Left hindlimb (tissue), 1 donor: Measurements from ENCODE around the gene CALML3.
"Not testable (repeated sequence)": the region's sequence is repeated elsewhere in the genome, so short reads cannot be mapped to it uniquely, and the experiment has no call there.

Source experiments
- DNase-seq: peaks from one replicate; pipeline ENCODE4 v3.0.0-alpha.2; 2018

CALML3 gene

DNA sequence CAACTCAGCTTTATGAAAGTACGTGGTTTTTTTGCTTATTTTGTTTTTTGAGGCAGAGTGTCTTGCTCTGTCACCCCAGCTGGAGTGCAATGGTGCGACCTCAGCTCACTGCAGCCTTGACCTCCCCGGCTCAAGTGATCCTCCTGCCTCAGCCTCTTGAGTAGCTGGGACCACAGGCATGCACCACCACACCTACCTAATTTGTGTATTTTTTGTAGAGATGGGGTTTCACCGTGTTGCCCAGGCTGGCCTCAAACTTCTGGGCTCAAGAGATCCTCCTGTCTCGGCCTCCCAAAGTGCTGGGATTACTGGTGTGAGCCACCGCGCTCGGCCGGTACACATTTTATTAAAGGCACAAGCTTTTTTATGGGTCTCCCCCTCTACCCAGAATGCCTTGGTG lies 34.3 kb downstream of the CALML3 start:
- not testable (repeated sequence) for DNase-seq

DNA sequence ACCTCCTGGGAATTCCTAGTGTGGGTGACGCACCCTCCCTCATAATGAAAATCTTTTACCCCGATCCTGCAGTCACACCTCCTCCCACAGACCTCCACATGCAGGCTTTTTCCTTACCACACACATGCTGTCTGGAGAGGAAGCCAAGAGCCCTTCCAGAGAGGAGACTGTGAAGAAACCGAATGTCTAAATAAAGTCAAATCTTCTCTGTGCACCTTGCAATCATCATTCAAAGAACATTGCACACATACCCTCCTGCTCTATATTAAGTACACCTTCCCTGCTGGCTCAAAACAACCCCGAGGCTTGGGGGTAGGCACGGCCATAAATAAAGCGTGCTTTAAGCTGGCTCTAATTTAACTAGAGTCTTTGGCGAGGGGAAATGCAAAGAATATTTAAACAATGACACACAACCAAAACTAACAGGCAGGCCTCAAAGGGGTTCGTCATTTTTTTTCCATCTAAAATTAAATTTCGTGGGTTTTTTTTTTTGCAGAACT lies 34.9 kb downstream of the CALML3 start:
- DNase-seq, result no peak

DNA sequence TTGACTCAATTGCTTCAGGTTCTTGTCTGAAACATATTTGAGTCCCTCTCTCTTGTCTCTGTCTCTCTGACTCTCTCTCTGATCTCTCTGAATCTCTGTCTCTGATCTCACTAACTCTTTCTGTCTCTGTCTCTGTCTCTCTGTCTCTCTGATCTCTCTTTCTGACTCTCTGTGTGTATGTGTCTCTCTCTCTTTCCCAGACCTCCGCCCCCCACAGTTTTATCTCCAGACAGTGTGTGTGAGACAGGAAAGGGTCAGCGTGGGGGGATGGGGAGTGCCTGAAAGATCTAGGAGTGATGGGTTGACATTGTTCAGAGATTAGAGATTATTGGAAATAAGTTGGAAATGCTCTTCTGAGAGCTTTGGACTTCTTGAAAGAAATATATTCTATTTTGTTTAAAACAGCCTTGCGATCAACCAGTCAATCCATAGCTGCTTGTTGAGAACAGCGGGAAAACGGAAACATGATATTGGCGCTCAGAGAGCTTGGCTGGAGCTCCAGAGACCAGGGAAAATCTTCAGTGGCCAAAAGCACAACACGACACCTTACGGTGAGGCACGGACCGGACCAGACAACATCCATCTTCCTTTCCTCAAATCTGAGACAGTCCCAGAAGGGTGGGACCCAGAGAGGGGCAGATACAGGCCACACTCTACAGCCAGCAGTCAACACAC lies 35.5 kb downstream of the CALML3 start:
- no peak for DNase-seq

DNA sequence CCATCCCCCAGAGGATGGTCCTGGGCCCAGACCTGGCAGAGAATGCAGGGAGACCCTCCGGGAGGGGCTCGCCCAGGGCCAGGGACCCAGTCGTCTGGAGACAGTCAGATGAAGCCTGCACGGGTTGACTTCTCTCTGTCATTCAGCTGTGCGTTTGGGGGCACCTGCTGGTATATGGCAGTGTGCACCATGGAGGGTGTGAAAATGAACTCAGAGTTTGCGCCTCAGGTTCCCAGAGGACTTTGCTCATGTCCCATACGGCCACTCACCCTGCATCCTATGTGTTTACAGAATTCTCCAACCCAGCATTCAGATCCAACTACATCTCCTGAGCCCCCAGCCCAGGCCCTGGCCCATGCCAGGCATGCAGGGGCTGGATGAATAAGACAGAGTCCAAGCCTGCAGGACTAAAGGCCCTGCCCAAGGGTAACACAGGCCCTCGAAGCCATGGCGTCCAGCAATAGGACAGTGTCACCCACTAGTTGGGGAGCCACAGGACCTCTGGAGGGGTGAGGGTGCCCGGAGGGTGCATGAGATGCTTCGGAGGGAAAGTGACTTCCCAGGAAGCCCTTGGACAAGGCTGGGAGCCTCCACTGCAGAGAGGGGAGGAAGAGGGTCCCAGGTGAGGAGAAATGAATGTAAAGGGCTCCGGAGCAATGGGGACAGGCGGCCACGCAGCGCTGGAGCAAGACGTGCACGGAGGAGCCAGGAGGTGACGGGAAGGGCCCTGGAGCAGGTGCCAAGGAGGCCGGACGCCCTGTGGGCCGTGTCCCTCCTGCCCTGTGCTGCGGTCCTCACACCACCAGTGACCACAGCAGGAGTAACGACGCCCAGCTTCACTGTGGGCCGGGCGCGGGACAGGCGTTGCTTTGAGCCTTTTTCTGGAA lies 36.3 kb downstream of the CALML3 start:
- DNase-seq, result no peak

DNA sequence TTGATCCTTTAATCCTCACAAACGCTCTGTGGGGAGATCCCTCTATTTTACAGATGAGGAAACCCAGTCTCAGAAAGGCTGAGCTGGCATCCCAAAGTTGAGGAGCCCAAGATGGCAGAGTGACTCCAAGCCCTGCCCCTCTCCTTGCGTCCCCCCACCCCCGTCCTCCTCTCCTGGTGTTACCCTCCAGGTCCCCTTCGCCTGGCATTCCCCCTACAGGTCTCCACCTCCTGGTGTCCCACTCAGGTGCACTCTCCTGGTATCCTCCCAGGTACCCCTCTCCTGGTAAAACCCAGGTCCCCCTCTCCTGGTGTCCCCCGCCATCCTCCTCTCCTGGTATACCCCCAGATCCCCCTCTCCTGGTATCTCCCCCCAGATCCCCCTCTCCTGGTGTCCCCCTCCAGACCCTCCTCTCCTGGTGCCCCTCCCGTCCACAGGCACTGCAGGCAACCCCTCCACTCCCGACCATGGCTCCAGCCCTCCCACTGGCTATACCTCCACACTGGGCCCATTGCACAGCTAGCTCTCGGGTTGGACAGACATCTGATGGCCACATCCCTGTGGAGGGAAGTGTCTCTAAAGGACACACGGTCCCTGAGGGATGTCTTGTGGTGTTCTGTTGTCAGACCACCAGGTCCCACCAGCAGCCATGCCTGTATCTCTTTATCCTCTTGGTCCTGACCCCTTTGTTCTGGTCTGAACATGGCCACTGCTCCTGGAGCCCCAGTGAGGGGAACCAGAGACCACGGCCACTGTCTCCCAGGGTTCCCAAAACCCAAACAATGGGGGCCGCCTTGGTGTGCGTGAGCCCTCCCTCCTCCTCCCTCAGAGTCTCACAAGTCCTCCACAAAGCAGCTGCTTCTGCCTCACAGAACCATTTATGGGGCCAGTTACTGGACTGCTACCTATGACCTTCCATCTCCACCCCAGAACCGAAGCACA lies 37.2 kb downstream of the CALML3 start:
- no peak for DNase-seq

DNA sequence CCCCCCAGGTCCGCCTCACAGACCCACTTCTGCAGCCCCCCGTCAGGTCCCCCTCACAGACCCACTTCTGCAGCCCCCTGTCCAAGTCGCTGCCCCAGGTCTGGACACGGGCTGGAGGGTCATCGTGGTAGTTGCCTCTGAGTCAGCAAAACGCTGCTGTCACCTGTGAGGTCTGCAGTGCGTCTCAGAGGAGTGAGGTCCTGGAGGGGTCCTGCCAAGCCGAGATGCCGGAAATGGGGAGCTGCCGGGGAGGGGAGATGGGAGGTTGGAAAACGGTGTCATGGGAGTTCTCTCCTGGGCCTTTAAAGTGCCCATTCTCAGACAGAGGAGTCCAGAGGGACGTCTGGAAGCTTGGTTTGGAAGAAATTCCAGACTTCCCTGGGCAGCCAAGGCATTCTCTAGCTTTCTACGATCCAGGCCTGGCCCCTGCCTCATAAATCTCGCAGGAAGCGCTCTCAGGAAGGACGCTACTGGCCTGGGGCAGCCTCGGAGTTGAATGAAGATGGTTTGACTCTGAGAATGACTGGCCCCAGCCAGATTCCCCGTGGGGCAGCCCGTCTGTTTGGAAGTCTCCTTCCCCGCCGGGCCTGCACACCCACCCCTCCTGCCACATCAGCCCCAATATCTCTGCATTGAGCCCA lies 38.7 kb downstream of the CALML3 start:
- no peak for DNase-seq

DNA sequence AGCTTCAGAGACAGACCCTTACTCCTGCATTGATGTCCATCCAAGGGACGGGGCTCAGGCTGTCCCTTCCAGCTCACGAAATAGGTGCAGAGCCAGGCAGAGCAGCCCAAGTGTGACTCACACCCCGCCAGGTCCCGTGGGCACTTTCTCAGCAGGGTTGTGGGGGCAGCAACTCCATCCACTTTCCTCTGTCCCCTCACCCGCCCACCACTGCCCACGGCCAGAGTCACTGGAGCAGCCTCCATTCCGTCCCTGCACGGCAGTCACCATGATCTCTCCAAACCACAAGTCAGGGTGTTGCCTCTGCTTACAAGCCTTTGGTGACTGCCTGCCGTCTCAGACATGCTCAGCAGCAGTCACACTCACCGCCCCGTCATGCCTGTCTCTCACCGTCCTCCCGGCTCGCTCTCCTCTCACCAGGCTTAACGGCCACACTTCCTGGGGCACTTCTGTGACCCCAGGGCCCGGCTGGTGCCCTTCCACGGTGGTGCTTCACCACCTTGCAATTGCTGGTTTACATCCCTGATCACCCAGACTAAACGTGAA lies 39.3 kb downstream of the CALML3 start:
- no peak for DNase-seq

DNA sequence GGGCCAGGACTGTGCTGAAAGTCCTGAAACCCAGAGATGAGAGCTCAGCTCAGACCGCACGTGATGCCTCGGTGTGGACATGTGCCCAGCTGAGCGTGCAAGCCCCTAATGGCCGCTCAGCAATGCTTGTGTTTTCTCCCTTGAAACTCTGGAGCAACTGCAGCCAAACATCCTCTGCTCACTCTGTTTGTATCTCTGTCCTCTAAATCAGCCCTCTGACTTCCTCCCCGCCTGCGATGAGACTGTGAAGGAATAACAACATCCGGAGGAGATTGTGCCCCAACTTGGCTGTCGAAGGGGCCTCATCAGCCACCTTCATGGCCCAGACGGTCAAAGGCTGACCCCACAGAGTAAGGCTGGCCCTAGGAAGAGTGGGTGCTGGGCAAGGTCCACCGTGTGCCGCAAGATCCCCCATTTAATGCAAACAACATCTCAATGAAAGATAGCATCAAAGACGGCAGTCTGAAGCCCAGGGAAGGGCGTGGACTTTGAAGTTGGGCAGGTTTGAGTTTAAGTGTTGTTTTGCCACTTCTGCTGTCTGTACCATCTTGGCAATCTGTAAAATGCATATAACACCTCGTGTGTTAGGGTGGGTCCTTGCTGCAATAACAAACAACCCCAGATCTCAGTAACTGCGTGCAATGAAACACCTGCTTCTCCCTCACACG lies 39.9 kb downstream of the CALML3 start:
- no peak for DNase-seq

DNA sequence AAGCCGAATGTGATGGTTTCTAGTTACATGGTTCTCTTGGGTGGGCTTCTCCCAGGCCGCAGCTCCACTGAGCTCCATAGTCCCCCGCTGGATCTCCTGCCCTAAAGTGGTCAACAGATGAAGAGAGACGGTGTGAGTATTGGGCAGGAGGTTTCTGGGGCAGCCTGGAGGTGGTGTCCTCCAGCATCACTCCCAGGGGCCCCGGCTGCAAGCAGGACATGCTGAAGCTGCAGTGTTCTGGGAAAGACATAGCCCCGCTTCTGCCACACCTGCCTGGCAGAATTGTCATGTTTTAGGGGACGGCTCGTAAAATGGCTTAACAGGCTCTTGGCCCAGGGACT lies 40.4 kb downstream of the CALML3 start:
- DNase-seq, result peak; percentile 16

DNA sequence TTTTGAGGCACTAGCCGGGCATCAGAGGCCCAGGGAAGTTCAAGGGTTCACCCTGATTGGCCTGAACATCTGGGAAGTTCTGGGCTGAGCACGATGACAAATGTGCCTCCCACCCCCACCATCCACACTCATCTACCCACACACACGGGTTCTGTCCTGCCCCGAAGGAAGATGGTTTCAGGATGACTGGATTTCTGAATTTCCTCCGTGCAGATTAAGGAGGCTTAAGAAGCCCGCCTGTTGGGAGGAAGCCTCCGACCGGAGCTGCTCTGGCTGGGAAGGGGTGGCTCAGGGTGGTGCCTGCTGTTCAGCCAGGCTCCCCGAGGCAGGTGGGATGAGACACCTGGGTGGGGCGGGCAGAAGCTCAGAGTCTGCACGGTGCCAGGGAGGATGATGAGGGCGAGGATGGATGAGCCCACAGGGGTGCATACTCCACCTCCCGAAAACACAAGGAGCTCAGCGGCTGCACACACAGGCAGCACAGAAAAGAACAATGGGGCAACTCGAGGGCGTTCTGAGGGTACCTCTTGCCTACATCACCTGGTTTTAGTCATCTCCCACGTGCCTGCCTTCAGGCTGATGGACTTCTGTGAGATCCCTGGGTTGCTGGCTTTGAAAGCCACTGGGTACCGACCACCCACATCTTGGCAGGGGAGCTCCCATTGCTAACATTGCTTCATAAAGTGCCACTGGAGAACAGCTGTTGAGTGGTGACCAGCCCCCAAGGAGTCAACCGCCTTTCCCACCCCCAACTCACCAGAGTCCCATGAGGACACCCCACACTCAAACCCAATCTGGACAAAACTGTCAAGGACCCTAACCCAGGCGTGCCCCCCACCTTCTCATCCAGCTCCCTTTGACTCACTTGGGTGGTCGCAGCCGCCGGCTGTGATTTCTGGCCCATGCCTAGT lies 41.2 kb downstream of the CALML3 start:
- peak; percentile 31 for DNase-seq

DNA sequence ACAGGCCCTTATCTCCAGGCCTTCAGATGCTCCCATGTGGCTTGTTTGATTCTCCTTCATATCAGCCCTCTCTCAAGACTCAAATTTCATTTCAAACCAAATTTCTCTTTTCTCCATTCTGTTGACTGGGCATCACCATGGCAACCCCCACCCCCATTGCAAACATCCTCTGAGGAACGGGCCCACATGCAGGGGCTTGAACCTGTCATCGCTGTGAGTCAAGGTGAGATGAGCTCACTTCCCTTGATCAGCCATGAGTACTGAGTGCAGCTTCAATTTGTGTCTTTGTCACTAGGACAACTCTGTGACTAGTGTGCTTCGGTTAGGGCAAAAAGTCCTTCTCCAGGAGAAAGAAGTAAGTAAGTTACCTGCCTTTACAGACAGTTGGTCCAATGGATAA lies 41.9 kb downstream of the CALML3 start:
- no peak for DNase-seq

DNA sequence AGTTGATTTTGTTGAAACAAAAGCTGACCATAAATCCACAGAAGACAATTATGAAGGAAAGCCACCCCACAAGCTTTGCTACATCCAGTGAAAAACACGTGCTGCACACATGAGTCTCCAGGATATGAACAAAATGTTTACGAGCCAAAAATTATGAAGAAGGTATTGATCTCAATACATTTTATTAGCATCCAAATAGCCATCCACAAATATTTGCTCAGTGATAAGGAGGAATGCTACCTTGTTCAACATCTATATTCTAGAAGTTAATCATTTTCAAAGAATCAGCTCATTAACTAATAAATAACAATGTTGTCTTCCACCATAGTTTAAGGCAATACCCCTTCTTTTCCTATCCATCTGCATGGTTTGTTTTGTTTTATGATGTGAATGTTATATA lies 42.7 kb downstream of the CALML3 start:
- no peak for DNase-seq

DNA sequence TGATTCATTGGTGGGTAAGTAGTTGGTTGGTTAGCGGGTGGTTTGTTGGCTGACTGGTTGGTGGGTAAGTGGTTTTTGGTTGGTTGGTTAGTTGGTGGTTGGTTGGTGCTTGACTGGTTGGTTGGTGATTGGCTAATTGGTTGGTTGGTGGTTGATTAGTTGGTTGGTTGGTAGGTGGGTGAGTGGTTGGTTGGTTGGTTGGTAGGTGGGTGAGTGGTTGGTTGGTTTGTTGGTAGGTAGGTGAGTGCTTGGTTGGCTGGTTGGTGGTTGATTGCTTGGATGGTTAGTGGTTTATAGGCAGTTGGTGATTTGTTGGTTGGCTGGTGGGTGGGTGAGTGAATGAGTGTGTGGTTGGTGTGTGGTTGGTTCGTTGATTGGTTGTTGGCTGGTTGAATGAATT lies 44.2 kb downstream of the CALML3 start:
- peak; percentile 10 for DNase-seq

DNA sequence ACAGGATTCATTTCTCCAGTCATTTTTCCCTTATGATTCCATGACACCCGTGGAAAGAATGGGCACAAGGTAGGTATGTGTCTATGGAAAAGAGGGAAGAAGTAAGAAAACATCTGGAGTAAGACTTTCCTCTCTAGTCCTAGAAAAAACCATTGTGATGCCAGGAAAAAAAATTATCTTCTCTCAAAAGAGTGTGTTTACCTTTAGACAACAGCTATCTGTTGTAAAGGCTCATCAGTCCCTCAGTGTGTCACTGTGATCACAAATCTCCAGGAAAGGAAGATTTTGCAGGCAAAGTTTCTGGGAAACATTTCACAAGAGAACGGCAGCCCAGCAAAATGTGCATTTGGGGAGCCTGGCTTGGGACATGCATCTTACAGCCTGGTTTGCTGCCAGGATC lies 44.8 kb downstream of the CALML3 start:
- DNase-seq, result no peak

DNA sequence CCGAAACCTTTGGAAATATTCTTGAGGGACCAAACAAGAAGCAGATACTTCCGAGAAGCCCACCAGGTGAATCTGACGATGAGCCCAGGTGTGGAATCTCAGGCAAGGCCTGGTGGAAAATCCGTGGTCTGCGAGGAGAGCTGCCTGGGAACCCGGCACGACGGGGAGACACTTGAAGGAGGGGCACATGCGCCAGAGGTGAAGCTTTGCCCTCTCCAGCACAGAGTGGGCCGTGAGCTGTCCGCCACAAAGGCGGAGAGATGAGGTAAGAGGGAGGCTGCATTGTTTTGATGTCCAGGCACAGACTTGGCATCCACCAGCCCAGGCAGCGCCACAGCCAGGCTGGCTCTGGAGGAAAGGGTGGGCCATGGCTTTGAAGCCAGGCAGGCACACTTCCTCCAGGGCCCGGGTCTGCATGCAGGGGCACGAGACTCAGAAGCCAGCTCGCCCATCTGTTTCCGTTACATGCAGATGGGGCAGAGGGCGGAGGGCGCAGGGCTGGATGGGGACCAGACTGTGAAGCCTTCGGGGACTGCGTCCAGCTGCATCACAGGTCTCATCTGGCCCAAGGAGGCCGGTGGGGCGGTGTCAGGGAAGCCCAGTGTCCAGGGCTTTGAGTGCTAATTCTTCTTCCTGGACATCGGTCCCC lies 45.4 kb downstream of the CALML3 start:
- peak; percentile 23 for DNase-seq

DNA sequence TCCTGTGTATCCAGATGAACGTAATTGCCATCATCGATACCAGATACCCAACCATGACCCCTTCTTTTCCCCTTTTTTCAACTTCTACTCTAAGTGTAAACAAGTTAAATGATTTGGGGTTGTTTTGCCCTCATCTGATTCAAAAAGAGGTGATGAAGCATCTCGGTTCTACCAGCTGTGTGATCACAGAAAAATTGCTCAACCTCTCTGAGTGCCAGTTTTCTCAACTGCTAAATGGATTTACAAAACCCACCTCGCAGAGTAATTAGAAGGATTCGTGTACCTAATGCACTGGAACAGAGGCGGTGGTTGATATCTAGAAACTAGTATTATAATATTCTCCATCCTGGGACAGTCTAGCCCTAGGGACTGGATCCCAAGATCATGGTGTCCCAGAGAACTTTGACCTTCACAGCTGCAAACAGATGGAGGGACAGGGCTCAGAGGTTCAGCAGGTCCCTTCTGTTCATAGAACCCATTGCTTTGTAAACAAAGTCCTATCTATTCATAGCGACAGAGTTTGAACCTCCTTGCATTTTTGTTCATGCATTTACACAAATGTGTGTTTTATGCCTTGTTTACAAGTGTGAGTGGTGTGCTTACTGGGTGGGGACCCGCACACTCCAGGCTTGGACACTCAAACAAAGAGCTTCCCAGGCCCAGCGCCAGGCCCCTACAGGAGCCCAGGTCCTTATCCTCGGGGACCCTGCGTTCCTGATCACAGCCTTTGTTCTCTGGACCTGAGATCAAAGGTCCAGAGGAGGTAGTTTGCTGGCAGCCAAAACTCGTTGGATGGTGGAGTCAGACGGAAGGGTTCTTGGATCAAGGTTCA lies 46.4 kb downstream of the CALML3 start:
- DNase-seq, result peak; percentile 4

DNA sequence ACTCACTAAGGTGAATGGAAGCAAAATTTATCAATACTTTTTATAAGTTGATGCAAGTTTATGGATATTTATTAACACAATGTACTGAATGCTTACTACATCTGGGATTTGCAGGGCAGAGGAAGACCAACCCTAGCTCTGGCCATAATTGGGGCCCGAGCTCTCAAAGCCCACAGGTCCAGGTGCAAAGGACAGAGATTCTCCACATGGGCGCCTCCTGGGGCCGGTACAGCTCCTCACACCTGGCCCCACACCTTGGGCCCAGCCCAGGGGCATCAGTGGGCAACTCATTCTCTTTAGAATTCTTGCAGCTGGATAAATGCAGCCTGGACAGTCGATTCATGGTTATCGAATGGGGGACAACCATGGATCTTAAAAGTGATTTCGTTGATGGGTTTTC lies 47.1 kb downstream of the CALML3 start:
- DNase-seq, result peak; percentile 8

DNA sequence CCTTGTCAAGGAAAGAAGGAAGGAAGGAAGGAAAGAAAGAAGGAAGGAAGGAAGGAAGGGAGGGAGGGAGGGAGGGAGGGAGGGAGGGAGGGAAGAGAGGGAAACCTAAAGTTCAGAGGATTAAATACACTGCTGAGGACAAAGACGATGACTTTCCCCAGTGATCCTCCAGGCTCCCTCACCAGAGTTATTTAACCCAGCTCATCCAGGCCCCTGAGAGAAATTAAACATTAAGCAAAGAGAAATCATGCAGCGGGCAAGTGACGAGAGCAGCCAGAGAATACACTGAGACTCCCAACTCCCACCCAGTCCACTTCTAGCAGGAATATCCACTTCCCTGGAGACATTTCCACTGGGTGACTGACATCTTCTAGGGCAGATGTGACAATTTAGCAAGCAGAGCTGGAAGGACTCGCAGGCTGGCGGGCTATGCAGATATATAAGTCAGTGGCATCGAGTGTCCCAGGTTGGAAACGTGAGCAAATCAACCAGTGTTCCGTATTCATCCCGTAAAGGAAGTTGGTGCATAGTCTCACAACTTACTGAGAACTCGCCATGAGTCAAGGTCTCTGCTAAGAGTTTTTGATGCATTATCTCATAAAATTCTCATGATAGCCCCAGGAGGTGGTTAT lies 48.7 kb downstream of the CALML3 start:
- DNase-seq, result no peak
